ENCODE results near the gene SPTAN1. TPM values are rescaled to one million over a fixed set of nuclear protein-coding genes. Genes with fewer than 3 reads are reported as not detected.
A peak's percentile ranks its signal among the peaks of the same experiment; 100 is the strongest.

SPTAN1 gene
- total and polyA plus RNA-seq, 2 of the 4 experiments (the other 2 are of a cell fraction): 275 to 327 TPM

DNA sequence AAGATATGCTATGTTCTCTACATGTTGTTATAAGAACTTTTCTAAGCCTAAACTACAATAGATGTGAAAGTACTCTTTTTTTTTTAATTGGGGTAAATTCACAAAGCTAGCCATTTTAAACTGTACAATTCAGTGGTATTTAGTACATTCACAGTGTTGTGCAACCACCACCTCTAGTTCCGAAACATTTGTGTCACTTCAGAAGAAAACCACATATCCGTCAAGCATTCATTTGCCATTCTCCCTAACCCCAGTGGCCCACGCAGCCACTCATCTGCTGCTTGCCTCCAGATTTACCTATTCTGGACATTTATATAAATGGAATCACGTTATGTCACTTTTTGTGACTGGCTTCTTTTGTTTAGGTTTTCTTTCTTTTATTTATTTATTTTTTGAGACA lies 43.1 kb downstream of the SPTAN1 start:
- CTCF ChIA-PET: no interaction called here
- no peak overlapping the region for H3K9ac ChIP-seq (ENCODE audit: low read depth, low read length)
- no TSS peak for BruUV-seq (replicated peaks)
- H4K5ac ChIP-seq (ENCODE audit: low read depth, low read length): no peak overlapping the region
- TF ChIP-seq SMC3 (IDR thresholded peaks at IDR 0.05; ENCODE audit: low read depth, low read length) (no peak), CEBPB (IDR thresholded peaks at IDR 0.05; ENCODE audit: low read depth, low read length) (peak; percentile 31; the same call in 1 of the 2 replicates)
- dilution Hi-C loops (cut with HindIII; ENCODE audit: low sequenced_read_pairs, unreplicated experiment) (no loop called here), intact Hi-C loops (cut with micrococcal nuclease) (no loop called here), in situ Hi-C loops (cut with MboI; ENCODE audit: low sequenced_read_pairs) (no loop called here)
- H3K18ac ChIP-seq (ENCODE audit: low read depth, low read length): no peak overlapping the region
- DNase-seq: no peak
- POLR2A ChIA-PET (ENCODE audit: unreplicated experiment): no interaction called here
- no peaks in the 10 kb centered on the region for H3K9me1 ChIP-seq (ENCODE audit: insufficient read depth, low read length)
- H3K4me3 ChIP-seq (ENCODE audit: insufficient read depth, low read depth, low read length): no peak overlapping the region
- H3K14ac ChIP-seq (replicated peaks; ENCODE audit: low read depth, low read length): no peak overlapping the region
- ATAC-seq (ENCODE audit: low read depth): no peak
- H4K20me1 ChIP-seq (ENCODE audit: insufficient read depth, low read length): 0 out of 2 replicates have a peak, but pooled peaks cover 4% of the 10 kb centered on the region
- H3K23ac ChIP-seq (ENCODE audit: low read depth, low read length): no peak overlapping the region
- peaks cover 72% of the 10 kb centered on the region for H3K36me3 ChIP-seq (ENCODE audit: control insufficient read depth, insufficient read depth, low read length)
- H3K9me3 ChIP-seq (ENCODE audit: control insufficient read depth, insufficient read depth, low read length): no peaks in the 10 kb centered on the region
- no peak overlapping the region for H2BK15ac ChIP-seq (ENCODE audit: low read depth, low read length)
- no peaks in the 10 kb centered on the region for H3K4me1 ChIP-seq (ENCODE audit: control insufficient read depth, insufficient read depth, low read length)
- H3K4me2 ChIP-seq (ENCODE audit: low read depth, low read length): no peak overlapping the region
- no peak overlapping the region for H3K4ac ChIP-seq (ENCODE audit: low read depth, low read length)
- no peak overlapping the region for H2BK5ac ChIP-seq (ENCODE audit: low read depth, low read length, poor library complexity, severe bottlenecking)
- WGBS, 2 experiments (ENCODE audit: extremely low coverage in 2 of 2, insufficient read length in 1 of 2): no CpG with 5 or more reads among the region's 4 CpGs
- H4K91ac ChIP-seq (ENCODE audit: insufficient read depth, low read depth, low read length): no peak overlapping the region
- no peak overlapping the region for H3K27ac ChIP-seq (ENCODE audit: insufficient read depth, low read length)
- H2AK5ac ChIP-seq (ENCODE audit: low read depth, low read length): no peak overlapping the region
- H3K27me3 ChIP-seq (ENCODE audit: control insufficient read depth, insufficient read depth, low read length): no peaks in the 10 kb centered on the region
- no peak overlapping the region for H2BK120ac ChIP-seq (ENCODE audit: low read depth, low read length)
- H3K79me1 ChIP-seq (ENCODE audit: low read depth in 1 of 2, low read length in 2 of 2): peaks cover 11 to 23% of the 10 kb centered on the region in 2 experiments
- no peak overlapping the region for H2AK9ac ChIP-seq (replicated peaks; ENCODE audit: low read depth, low read length, poor library complexity)
- no peak overlapping the region for H4K8ac ChIP-seq (ENCODE audit: low read depth in 2 of 2, low read length in 2 of 2)
- no peak overlapping the region for H2BK20ac ChIP-seq (ENCODE audit: low read depth, low read length)
- no peak overlapping the region for H3K56ac ChIP-seq (ENCODE audit: extremely low read depth, insufficient read depth, low read length)
- no peak overlapping the region for H2AFZ ChIP-seq (replicated peaks; ENCODE audit: low read length, poor library complexity)
